Ishikawa (cell line): ENCODE measurements around the gene SULT2A1.

Experiments used
- CEBPB ChIP-seq: IDR thresholded peaks from 2 replicates; pipeline ENCODE4 v1.6.1; 2012
- CREB1 ChIP-seq: IDR thresholded peaks from 2 replicates; pipeline ENCODE4 v1.6.1; 2012; ENCODE audit warnings: low read depth
- EGR1 ChIP-seq: IDR thresholded peaks from 2 replicates; pipeline ENCODE4 v1.6.1; 2012
- EP300 ChIP-seq: IDR thresholded peaks from 2 replicates; pipeline ENCODE4 v1.6.1; 2012; ENCODE audit warnings: borderline replicate concordance
- FOXM1 ChIP-seq: IDR thresholded peaks from 2 replicates; pipeline ENCODE4 v1.6.1; 2012; ENCODE audit warnings: low read depth, borderline replicate concordance
- MAX ChIP-seq: IDR thresholded peaks from 2 replicates; pipeline ENCODE4 v1.6.1; 2012
- RAD21 ChIP-seq: IDR thresholded peaks from 2 replicates; pipeline ENCODE4 v1.6.1; 2012; ENCODE audit warnings: low read depth
- TAF1 ChIP-seq: IDR thresholded peaks from 2 replicates; pipeline ENCODE4 v1.6.1; 2012; ENCODE audit warnings: low read depth, mild to moderate bottlenecking
- TCF12 ChIP-seq: IDR thresholded peaks from 2 replicates; pipeline ENCODE4 v1.6.1; 2012; ENCODE audit warnings: low read depth
- TEAD4 ChIP-seq: IDR thresholded peaks from 2 replicates; pipeline ENCODE4 v1.6.1; 2012
- YY1 ChIP-seq: IDR thresholded peaks from 2 replicates; pipeline ENCODE4 v1.6.1; 2012; ENCODE audit warnings: low read depth
- ZBTB7A ChIP-seq: IDR thresholded peaks from 2 replicates; pipeline ENCODE4 v1.6.1; 2012; ENCODE audit warnings: low read depth

GRCh38 chr19:47885067-47885463, 1.1 kb downstream of the SULT2A1 start:
- no peak for TF ChIP-seq CREB1
- TF ChIP-seq CEBPB: no peak
- TF ChIP-seq TCF12: no peak
- TF ChIP-seq ZBTB7A: no peak
- TF ChIP-seq FOXM1: no peak
- TF ChIP-seq EGR1: no peak
- no peak for TF ChIP-seq TAF1
- no peak for TF ChIP-seq EP300
- TF ChIP-seq MAX: no peak
- TF ChIP-seq YY1: no peak
- no peak for TF ChIP-seq RAD21
- no peak for TF ChIP-seq TEAD4
